RPMI8226 (cell line): Measurements from ENCODE around the gene CIDEC.
"Not testable (repeated sequence)": the region's sequence is repeated elsewhere in the genome, so short reads cannot be mapped to it uniquely, and the experiment has no call there.

Source experiments
- DNase-seq: peaks from one replicate; pipeline ENCODE4 v3.0.0-alpha.2; 2015

The CIDEC gene

DNA sequence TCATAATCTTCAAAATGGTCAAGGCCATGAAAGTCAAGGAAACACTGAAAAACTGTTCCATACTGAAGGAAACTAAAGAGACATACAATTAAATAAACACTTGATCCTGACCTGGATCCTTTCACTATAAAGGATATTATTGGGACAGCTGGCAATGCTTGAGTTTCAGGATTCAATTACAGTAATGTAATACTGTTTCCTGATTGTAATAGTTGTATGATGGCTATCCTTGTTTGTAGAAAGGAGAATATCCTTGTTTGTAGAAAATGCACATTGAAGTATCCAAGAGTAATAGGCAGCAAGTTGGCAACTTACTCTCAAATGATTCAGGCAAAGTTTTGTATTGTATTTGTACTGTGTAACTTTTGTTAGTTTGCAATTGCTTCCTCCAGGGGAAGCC is 4.6 kb downstream of the CIDEC start:
- no peak for DNase-seq

DNA sequence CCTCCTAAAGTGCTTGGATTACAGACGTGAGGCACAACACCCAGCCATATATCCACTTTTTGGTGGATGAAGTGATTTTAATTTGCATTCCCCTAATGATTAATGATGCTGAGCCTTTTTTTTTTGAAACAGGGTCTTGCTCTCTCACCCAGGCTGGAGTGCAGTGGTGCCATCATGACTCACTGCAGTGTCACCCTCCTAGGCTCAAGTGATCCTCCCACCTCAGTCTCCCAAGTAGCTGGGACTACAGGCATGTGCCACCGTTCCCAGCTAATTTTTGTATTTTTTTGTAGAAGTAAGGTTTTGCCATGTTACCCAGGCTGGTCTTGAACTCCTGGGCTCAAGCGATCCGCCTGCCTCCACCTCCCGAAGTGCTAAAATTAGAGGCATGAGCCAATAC is 8.0 kb downstream of the CIDEC start:
- DNase-seq = not testable (repeated sequence)

DNA sequence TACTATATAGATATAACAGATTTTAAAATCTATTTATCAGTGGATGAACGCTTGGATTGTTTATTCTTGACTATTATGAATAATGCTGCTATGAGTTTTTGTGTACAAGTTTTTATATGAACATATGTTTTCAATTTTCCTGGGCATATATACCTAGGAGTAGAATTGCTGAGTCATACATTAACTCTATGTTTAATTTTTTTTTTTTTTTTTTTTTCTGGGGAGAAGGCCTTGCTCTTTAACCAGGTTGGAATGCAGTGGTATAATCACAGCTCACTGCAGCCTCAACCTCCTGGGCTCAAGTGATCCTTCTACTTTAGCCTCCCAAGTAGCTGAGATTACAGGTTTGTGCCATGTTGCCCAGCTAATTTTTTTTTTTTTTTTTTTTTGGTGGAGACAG is 9.1 kb downstream of the CIDEC start:
- DNase-seq = no peak

DNA sequence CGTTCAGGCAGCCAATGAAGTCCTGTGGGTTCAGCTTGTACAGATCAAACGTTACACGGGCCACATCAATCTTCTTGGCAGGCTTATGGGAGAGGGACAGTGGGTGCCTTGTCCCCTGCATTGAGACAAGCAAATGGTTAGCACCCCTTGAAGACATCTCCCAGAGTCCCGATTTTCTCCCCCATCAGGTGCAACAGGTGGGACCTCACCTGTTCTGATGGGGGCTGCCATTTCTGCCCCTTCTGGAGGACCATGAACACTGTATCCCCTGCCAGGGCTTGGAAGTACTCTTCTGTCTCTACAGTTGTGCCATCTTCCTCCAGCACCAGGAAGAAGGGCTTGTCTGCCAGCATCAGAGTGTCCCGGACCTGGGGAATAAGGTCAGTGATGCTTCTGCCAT is 10.1 kb downstream of the CIDEC start:
- no peak for DNase-seq

DNA sequence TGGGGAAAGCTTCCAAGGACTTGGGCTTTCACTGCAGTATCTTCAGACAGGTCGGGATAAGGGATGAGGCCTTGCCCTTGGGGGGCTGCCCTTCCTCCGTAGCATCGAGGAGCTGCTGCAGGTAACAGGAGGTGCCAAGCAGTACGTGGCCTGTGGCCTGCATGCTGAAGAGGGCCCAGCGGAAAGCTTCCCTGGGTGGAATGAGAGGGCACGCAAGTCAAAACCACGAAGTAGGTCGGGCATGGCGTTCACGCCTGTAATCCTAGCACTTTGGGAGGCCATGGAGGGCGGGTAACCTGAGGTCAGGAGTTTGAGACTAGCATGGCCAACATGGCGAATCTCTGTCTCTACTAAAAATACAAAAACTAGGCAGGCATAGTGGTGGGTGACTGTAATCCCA is 12.9 kb downstream of the CIDEC start:
- no peak for DNase-seq

DNA sequence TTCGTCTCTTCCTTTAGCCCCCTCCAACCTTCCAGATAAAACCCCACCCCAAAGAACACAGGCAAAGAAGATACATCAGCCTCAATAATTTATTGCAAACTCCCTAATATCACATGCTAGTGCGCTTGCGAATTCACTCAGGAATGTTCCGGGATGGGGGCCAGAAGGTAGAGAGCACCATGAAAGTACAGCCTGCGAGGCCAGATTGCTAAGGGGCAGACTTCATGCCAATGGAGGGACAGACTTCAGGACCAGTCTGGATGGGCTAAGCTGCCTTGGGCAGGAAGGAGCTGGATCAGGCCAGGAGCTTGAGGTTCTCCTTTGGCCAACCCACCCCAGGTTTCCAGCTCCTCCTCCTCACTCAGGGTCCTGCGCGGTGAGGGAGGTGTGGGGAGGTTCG is 13.4 kb downstream of the CIDEC start:
- no peak for DNase-seq

DNA sequence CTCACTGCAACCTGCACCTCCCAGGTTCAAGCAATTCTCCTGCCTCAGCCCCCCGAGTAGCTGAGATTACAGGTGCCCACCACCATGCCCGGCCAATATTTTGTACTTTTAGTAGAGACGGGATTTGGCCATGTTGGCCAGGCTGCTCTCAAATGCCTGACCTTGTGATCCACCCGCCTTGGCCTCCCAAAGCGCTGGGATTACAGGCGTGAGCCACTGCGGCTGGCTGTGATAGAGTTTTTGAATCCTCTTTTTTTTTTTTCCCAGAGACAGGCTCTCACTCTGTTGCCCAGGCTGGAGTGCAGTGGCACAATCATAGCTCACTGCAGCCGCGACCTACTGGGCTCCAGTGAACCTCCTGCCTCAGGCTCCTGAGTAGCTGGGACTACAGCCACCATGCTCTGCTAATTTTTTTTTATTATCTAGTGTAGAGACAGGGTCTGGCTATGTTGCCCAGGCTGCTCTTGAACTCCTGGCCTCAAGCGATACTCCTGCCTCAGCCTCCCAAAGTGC is 14.9 kb downstream of the CIDEC start:
- DNase-seq = not testable (repeated sequence)

DNA sequence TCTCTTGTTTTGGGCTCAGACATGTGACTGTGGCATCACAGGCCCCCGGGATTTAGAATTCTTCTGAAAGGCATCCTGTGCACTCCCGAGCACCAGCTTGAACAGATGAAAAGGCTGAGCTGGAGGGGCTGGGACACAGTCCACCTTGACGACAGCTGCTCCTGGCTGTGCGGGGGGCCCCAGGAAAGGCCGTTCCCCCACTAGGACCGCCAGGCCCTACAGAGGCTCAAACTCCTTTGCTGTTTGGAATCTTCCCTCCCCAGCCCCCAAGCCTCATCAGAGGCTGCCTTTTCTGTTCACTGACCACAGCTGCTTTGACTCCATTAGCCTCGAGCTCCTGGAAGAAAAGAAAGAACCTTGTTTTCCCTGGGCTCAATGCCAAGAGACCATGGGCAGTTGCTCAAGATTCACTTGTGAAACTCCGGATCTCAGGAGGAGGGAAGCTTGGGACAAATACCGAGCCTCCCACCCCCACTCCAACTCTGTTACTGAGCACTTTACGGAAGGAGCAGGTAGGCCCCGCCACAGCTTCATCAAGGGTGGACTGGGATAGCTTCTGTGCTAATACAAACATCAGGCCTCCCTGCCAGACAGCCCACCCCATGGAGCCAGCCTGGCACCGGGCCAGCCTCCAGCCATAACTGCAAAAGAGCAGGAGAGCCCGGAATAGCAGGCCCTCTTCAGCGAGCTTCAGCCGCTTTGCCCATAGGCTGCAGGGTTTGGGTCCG is 15.7 kb downstream of the CIDEC start:
- no peak for DNase-seq

DNA sequence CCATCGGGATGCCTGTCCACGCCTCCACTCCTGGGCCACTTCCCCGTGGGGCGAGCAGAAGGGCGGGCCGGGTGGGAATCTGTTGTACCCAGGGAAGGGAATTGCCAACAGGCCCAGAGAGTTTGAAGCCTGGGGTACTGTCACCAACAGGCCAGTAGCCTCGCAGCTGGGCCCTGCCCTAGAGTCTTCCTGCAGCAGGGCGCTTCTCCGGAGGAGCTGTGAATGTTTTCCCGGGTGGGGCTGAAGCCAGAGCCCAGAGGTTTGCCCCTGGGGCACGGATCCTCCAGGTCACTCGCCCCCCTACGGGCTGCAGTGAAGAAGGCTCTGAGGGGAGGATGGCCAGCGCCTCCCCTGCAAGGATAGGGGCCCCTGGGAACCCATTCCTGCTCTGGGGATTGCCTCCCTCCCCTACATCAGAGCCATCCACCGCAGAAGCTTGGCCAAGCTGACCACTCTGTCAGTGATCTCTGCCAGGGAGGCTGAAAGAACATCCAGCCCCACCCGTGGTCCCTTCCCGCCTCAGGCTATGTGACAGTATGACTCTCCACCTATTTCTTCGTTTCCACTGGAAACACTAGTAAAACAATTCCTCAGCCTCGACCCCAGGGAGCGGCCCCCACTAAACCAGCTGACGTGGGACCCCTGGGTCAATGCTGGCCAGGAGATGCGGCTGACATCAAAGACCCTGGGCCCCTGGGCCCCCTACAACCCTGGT is 16.8 kb downstream of the CIDEC start:
- DNase-seq = no peak

DNA sequence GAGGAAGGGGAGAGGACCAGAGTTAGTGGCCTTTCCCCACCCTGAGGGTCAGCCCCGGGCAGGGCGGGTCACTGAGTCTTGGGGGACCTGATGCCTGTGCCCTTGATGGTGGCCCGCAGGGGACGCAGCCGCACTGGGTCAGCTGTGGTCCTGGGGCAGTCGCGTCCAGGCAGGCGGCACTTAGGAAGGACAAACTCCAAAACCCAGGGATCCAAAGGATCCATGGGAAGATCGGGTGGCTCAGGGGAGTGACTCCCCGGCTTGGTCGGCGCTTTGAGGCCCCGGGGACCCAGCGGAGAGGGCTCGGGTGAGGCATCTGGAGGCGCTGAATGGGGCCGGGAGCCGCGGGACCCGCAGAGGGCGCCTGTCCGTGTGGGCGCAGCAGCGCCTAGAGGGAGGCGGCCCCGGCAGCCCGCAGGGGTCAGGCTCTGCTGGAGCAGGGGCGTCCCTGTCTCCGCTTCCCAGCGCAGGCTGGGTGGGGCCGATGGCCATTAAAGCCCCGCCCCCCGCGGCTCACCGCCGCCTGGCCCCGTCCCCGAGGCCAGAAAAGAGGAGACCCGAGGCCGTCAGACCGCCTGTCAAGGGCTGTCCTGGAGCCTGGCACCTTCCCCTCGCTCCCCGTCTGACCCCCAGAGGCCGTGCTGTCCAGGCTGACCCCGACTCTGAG is 17.5 kb downstream of the CIDEC start:
- peak; percentile 10 for DNase-seq

DNA sequence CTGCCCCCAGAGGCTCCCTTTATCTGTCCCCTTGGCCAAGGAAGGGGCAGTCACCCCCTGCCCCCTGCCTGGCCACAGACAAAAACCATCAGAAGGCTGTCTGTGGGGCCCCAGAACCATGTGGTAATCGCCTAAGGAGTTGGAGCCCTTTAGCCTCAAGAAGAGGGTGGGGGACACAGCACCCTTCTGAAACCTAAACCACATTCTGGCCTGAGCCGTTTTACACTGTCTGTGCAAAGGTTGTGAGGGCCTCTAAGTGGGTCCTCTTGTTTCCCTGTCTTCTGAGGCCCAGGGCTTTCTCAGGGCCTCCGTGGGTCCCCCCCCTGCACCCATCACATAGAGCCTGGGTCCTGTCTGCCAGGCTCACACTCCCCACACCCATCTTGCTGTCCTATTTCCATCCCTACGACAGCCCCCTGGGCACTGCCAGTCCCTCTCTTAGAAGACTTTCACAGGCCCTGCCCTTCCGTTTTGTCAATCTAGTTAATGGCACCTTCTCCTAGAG is 18.4 kb downstream of the CIDEC start:
- no peak for DNase-seq

DNA sequence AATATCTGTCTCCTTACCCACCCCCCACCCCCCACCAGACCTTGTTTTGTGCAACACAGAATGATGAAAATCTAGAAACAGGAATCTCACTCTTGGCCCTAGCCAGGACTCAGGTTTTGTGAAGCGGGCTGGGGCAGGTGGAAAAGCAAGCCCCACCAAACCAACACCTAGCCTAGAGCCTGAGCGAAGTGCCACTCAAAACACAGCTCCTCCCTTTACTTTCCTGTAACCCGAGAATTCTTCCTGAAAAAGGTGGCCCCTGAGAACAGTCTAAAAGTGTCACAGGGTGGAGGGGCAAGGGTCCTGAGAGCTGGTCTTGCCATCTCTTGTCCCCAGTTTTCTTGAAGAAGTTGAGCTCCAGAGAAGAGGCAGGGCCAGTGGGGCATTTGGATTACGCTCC is 18.9 kb downstream of the CIDEC start:
- DNase-seq = no peak

DNA sequence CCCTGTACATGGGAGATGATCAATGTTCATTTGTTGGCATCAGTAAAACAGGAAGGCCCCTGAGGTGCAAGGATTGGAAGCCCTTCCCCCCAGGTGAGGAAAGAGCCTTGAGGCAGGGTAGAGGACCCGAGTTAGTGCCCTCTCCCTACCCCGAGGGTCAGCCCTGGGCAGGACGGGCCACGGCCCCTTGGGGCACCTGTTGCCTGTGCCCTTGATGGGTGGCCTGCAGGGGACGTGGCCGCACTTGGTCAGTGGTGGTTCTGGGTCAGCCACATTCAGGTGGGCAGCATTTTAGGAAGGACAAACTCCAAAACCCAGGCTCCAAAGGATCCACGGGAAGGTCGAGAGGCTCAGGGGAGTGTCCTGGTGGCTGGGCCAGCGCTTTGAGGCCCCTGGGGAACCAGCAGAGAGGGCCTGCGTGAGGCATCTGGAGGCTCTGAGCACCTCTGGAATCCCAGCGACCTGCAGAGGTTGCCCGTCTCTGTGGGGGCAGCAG is 20.5 kb downstream of the CIDEC start:
- no peak for DNase-seq

DNA sequence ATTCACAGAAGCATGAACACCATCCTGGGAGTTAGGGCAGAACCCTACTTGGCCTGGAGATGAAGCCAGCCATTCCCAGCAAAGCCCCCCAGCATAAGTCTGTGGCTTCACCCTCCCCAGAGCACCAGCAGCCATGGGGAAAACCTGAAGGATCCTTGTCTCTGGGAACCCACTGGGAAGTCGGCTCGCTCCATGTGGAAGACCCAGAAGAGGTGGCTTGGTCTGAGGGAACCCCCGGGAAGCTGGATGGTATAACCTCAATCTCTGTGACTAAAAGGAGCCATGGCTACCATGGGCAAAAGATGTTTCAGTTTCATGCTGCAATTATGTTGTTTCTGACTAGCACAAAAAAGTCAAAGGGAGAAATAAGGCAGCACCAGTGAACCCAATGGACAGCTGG is 24.5 kb downstream of the CIDEC start:
- no peak for DNase-seq

DNA sequence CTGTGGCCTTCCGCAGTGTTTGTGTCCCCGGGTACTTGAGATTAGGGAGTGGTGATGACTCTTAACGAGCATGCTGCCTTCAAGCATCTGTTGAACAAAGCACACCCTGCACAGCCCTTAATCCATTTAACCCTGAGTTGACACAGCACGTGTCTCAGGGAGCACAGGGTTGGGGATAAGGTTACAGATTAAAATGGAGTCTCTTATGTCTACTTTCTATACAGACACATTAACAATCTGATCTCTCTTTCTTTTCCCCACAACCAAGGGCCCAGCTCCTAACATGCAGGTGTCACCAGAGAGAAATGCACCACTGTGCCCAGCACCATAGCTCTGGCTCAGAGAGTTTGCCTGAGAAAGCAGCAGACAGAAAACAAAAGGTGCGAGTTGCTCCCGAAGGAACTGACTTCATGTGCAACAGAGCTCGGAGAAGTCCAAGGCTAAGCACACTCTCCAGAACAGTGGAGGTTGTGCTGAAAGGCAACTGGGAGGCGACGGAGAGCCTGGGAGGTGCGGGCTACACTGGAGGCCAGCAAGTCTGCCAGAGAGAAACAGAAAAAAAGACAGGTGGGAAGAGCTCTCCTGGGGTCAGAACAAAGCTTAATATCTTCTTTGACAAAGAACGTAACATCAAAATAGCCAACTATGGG is 25.6 kb downstream of the CIDEC start:
- not testable (repeated sequence) for DNase-seq

DNA sequence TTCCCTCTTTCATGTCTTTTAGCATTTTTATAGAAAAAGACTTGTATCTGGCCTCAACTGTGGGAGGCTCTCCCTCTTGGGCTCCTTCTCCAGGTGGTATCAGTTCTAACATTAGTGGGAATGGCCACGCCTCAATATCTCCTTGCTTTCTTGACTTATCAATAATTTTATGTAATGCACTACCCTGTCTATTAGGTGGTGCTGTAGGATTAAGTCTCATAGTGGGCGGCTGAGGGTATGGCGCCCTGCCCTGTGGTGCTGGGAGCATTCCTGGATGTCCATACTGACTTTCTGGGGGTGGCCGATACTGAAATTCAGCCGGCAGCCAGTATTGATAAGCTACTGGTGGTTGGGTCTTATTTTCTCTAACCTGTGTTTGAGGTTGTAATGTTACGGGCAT is 27.5 kb downstream of the CIDEC start:
- no peak for DNase-seq

DNA sequence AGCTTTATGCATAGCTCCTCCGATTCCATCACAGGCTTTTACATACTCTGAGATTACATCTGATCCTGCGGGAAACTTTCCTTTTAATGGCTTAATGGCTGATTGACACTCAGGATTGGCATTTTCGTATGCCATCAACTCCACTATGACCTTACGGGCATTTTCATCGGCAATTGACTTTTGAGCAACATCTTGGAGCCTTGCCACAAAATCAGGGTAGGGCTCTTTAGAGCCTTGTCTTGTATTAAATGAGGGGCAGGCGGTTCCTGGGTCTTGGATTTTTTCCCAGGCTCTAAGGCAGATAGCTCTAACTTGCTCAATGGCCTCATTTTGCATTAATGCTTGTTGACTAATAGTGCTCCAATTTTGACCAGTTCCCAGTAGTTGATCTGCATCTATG is 28.1 kb downstream of the CIDEC start:
- DNase-seq = not testable (repeated sequence)

DNA sequence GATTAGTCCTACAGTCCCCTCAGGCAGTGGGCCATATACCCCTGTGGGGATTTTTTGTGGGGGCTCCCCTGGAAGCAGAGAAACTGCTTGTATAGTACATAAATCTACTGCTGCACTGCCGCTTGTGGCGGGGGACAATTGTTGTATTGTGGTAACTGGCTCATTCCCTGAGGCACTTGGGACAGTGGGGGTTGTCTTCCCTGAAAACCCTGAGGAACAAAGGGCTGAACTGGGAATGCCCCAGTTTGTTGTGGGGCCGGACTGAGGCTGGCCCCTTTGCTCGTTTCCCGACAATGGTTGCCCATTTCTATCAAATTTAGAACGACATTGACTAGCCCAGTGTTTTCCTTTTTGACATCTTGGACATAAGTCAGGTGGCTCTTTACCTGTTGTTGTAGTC is 28.7 kb downstream of the CIDEC start:
- not testable (repeated sequence) for DNase-seq

DNA sequence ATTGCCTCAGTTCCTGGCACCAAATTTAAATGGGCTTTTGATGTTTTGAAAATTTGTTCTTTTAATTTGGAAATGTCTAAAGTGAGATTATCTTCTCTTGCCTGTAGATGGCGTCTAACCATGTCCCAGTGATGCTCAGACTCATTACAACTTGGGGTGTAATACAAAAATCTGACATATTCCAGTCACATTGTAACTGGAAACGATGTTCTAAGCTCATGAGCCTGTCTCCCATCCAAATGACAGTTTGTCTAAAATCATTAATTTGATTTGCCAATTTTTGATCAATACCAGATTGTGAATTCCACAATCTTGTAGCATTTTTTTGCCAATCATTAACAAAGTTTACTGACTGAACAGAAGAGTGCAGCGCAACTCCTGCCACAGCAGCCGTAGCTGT is 31.2 kb downstream of the CIDEC start:
- DNase-seq = peak; percentile 27

DNA sequence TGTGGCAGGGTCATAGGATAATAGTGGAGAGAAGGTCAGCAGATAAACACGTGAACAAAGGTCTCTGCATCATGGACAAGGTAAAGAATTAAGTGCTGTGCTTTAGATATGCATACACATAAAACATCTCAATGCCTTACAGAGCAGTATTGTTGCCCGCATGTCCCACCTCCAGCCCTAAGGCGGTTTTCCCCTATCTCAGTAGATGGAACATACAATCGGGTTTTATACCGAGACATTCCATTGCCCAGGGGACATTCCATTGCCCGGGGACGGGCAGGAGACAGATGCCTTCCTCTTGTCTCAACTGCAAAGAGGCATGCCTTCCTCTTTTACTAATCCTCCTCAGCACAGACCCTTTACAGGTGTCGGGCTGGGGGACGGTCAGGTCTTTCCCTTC is 32.2 kb downstream of the CIDEC start:
- DNase-seq = not testable (repeated sequence)

DNA sequence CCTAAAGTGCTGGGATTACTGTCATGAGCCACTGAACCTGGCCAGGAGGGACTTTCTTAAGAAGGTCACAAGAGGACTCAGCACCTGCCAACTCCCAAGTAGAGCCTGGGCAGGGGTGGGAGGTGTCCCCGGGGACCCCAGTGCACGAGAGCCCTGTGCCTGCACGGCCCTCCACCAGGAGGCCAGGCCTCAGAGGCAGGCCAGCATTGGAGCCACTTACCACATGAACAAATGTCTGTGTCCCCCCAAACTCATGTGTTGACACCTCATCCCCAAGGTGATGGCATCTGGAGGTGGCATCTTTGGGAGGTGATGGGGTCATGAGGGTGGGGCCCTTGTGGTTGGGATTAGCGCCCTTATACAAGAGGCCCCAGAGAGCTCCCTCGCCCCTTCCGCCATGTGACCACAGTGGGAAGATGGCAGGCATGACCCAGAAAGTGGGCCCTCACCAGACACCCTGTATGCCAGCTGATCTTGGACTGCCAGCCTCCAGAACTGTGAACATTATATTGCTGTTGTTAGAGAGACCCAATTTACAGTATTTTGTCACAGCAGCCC is 33.0 kb downstream of the CIDEC start:
- DNase-seq = no peak

DNA sequence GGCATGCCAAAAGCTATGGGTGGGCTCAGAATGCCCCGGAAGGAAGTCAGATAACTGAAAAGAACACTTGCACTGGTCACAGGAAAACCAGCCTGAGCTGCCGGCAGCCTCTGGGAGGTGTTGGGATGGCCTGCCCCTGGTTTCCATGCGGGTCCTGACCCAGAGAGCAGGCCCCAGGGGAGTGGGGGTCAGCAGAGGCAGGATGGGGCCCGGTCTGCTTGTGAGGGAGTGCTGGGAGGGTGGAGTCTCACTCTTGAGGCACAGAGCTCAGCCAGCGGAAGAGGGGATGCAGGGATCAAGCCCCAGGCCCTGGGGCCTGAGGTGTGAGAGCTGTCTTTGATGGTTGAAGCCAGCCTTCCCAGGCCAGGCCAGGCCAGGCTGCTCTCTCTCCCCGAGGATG is 33.8 kb downstream of the CIDEC start:
- no peak for DNase-seq
